GM18519 (cell line): ENCODE results near the gene SNAI3.

Source experiments
- ATAC-seq: cut with Tn5 transposase; IDR thresholded peaks from one replicate; pipeline ENCODE4 v1.9.1; 2021; ENCODE audit warnings: mild to moderate bottlenecking, moderate library complexity; ENCODE audit not compliant: unreplicated experiment, low FRiP score

Gene SNAI3

GRCh38 chr16:88693420-88694177, 7.3 kb upstream of the SNAI3 start:
- ATAC-seq: no peak

GRCh38 chr16:88692861-88693260, 6.6 kb upstream of the SNAI3 start:
- no peak for ATAC-seq

GRCh38 chr16:88691924-88692560, 5.7 kb upstream of the SNAI3 start:
- no peak for ATAC-seq

- ATAC-seq: no peak
Observed at GRCh38 chr16:88691129-88691813, 5.0 kb upstream of the SNAI3 start.

GRCh38 chr16:88690341-88691128, 4.2 kb upstream of the SNAI3 start:
- no peak for ATAC-seq

GRCh38 chr16:88688013-88688778, 1.9 kb upstream of the SNAI3 start:
- no peak for ATAC-seq

- ATAC-seq: no peak
Observed at GRCh38 chr16:88687676-88688012, 1.3 kb upstream of the SNAI3 start.

- ATAC-seq: no peak
Observed at GRCh38 chr16:88687254-88687576, 908 bp upstream of the SNAI3 start.

- ATAC-seq: no peak
Observed at GRCh38 chr16:88686062-88686438, 257 bp downstream of the SNAI3 start.

- ATAC-seq: no peak
Observed at GRCh38 chr16:88685156-88686061, 898 bp downstream of the SNAI3 start.

- no peak for ATAC-seq
Observed at GRCh38 chr16:88684569-88685155, 1.6 kb downstream of the SNAI3 start.

GRCh38 chr16:88681709-88682451, 4.4 kb downstream of the SNAI3 start:
- ATAC-seq: no peak

- ATAC-seq: no peak
Observed at GRCh38 chr16:88681084-88681680, 5.1 kb downstream of the SNAI3 start.

GRCh38 chr16:88680554-88681083, 5.7 kb downstream of the SNAI3 start:
- ATAC-seq: no peak

GRCh38 chr16:88678224-88678979, 7.9 kb downstream of the SNAI3 start:
- ATAC-seq: no peak

GRCh38 chr16:88677721-88678120, 8.6 kb downstream of the SNAI3 start:
- no peak for ATAC-seq
